Calu3 (cell line): ENCODE measurements around the gene EMD. TPM values are rescaled to one million over a fixed set of nuclear protein-coding genes. Genes with fewer than 3 reads are reported as not detected.

Source experiments
- BruUV-seq: library from RNA; stranded (reverse); fragments of 400-500 nt; replicated peaks from 2 replicates; lab custom pipeline; 2021; lab: Mats Ljungman, UMichigan
- CTCF ChIA-PET: fragments of 300-600 bp; sonication (Branson Sonifier 250); formaldehyde crosslinking; loops from one replicate; lab custom pipeline; 2022; ENCODE audit warnings: antibody characterized with exemption; lab: Charles Lee
- DNase-seq: peaks from one replicate; pipeline ENCODE4 v3.0.0; 2022
- H3K27ac Mint-ChIP-seq: one replicate; pipeline ENCODE4 v1.8.0; 2022; ENCODE audit warnings: mixed read lengths; ENCODE audit not compliant: unreplicated experiment
- H3K27me3 Mint-ChIP-seq: one replicate; pipeline ENCODE4 v1.8.0; 2022; ENCODE audit warnings: mixed read lengths; ENCODE audit not compliant: unreplicated experiment
- H3K36me3 Mint-ChIP-seq: one replicate; pipeline ENCODE4 v1.8.0; 2022; ENCODE audit warnings: mild to moderate bottlenecking, moderate library complexity, mixed read lengths; ENCODE audit not compliant: insufficient read depth, unreplicated experiment
- H3K4me1 Mint-ChIP-seq: one replicate; pipeline ENCODE4 v1.8.0; 2022; ENCODE audit warnings: mild to moderate bottlenecking, low read depth, mixed read lengths; ENCODE audit not compliant: unreplicated experiment
- H3K4me3 Mint-ChIP-seq: one replicate; pipeline ENCODE4 v1.8.0; 2022; ENCODE audit warnings: mild to moderate bottlenecking, low read depth, moderate library complexity, mixed read lengths; ENCODE audit not compliant: unreplicated experiment
- H3K9me3 Mint-ChIP-seq: one replicate; pipeline ENCODE4 v1.8.0; 2022; ENCODE audit warnings: low read depth, mixed read lengths; ENCODE audit not compliant: unreplicated experiment
- intact Hi-C: fragments of 100-400 bp; cut with micrococcal nuclease; formaldehyde crosslinking; loops from one replicate; pipeline ENCODE4 v1.10.0; 2022; ENCODE audit not compliant: unreplicated experiment
- total RNA-seq: library from RNA; stranded (reverse); gene quantifications from 2 replicates; pipeline ENCODE4 v1.2.3, GENCODE V29; 2022
- TF ChIP-seq, protein P1 (sequence below): fragments of 200-600 bp; IDR thresholded peaks from one replicate; pipeline ENCODE4 v1.8.0; 2022; ENCODE audit warnings: antibody characterized with exemption; ENCODE audit not compliant: unreplicated experiment

The EMD gene
- total RNA-seq, 1 experiment from 2014 or later: 75.1 TPM

- no peaks in the 10 kb centered on the region for H3K27me3 Mint-ChIP-seq
- H3K4me3 Mint-ChIP-seq: peak within 1 kb of the TSS; percentile 79
- CTCF ChIA-PET: no interaction called here
- peak; percentile 72 for DNase-seq
- H3K9me3 Mint-ChIP-seq: no peaks in the 10 kb centered on the region
- intact Hi-C loops: no loop called here
- BruUV-seq: no TSS peak
- H3K4me1 Mint-ChIP-seq: no peaks in the 10 kb centered on the region
- H3K27ac Mint-ChIP-seq: peak within 1 kb of the TSS; percentile 80
- TF ChIP-seq, protein P1, sequence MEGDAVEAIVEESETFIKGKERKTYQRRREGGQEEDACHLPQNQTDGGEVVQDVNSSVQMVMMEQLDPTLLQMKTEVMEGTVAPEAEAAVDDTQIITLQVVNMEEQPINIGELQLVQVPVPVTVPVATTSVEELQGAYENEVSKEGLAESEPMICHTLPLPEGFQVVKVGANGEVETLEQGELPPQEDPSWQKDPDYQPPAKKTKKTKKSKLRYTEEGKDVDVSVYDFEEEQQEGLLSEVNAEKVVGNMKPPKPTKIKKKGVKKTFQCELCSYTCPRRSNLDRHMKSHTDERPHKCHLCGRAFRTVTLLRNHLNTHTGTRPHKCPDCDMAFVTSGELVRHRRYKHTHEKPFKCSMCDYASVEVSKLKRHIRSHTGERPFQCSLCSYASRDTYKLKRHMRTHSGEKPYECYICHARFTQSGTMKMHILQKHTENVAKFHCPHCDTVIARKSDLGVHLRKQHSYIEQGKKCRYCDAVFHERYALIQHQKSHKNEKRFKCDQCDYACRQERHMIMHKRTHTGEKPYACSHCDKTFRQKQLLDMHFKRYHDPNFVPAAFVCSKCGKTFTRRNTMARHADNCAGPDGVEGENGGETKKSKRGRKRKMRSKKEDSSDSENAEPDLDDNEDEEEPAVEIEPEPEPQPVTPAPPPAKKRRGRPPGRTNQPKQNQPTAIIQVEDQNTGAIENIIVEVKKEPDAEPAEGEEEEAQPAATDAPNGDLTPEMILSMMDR: no peak
- H3K36me3 Mint-ChIP-seq: peaks cover 68% of the 10 kb centered on the region
Observed at GRCh38 chrX:154374313-154375155, 4.6 kb upstream of the EMD start, which contains the start of gene FLNA. Gene FLNA, minus strand, starts transcription at chrX:154374634. Its CDS starts 3,389 bp downstream, at chrX:154371245.

DNA sequence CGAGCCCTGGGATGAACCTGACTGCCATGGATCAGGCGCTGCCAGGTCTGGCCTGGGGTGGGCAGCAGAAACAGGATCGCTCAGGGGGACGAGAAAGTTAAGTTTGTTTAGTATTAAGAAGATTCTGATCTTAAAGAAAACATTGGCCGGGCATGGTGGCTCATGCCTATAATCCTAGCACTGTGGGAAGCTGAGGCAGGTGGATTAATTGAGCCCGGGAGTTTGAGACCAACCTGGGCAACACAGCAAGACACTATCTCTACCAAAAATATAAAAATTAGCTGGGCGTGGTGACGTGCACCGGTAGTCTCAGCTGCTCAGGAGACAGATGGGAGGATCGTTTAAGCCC, 4.0 kb upstream of the EMD start:
- Mint-ChIP-seq H3K27me3 (no peaks in the 10 kb centered on the region), H3K4me3 (peak overlapping the region; percentile 79), H3K4me1 (peaks cover under 1% of the 10 kb centered on the region), H3K9me3 (no peaks in the 10 kb centered on the region), H3K27ac (peak overlapping the region; percentile 69), H3K36me3 (peaks cover 68% of the 10 kb centered on the region)
- intact Hi-C loops: no loop called here
- CTCF ChIA-PET: no interaction called here
- DNase-seq: no peak
- BruUV-seq: no TSS peak
- TF ChIP-seq, protein P1: no peak

DNA sequence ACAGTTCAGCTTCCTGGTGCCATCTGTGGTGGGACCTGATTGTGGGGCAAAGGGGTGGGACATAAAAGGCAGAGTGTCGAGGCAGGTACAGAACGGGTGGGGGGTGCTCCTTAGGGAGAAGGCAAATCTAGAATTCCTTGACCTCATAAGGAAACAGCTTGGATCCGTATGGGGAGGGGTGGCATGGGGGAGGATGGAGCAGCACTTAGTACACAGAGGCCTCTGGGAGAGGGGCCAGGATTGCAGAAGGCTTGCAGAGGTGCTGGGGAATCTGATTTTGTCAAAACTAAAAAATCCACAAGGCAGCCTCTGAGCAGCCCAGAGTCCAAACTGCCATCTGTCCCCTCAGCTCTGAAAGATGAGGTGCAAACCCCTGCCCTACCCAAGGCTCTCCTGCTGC, 2.3 kb upstream of the EMD start:
- CTCF ChIA-PET: no interaction called here
- BruUV-seq: no TSS peak
- TF ChIP-seq, protein P1: no peak
- H3K36me3 Mint-ChIP-seq: peaks cover 67% of the 10 kb centered on the region
- peaks cover 12% of the 10 kb centered on the region for H3K4me1 Mint-ChIP-seq
- H3K9me3 Mint-ChIP-seq: no peaks in the 10 kb centered on the region
- H3K27ac Mint-ChIP-seq: no peak overlapping the region
- no peak for DNase-seq
- no peaks in the 10 kb centered on the region for H3K27me3 Mint-ChIP-seq
- no peak overlapping the region for H3K4me3 Mint-ChIP-seq
- intact Hi-C loops: no loop called here

DNA sequence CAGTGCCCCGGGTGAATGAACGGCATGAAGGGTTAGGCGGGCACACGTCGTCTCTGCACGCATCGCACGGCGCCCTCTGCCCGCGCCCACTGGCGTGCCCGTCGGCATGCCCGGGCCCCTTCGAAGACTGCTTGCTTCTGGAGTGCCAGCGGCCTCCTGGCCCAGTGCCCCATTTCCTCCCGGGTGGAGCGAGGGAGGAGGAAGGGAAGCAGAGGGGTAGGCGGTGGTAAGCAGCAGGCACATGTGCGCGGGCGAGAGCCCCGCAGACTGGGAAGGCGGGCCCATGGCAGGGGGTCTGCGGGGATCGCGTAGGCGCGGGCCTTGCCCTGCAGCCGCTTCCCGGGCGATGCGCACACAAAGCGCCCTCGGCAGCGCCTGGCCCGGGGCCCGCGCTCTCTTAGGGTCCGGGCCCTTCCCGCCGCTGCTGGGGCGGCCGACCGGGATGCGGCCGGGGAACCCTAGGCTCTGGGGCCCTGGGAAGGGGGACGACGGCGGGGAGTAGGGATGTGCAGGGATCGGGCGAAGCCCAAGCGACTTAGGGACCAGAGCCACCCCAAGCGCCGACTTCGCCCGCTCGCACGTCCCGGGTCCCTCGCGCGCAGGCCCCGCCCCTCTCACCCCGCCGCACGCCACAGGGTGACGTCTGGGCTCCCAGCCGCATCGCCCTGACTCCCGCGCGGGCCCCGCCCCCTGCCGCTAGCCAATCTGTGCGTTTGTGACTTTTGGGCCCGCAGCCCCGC, 866 bp upstream of the EMD start:
- no peaks in the 10 kb centered on the region for H3K27me3 Mint-ChIP-seq
- DNase-seq: no peak
- H3K27ac Mint-ChIP-seq: peak overlapping the region; percentile 86
- H3K4me1 Mint-ChIP-seq: peaks cover 12% of the 10 kb centered on the region
- TSS peak; percentile 38 for BruUV-seq
- CTCF ChIA-PET: interaction anchor here (1.0 kb wide), 1 partner anchor 431 kb away, joined by 3 read pairs; no protein-coding TSS in a partner anchor
- no peaks in the 10 kb centered on the region for H3K9me3 Mint-ChIP-seq
- TF ChIP-seq, protein P1: no peak
- intact Hi-C loops: no loop called here
- H3K4me3 Mint-ChIP-seq: peak overlapping the region; percentile 81
- H3K36me3 Mint-ChIP-seq: peaks cover 56% of the 10 kb centered on the region
